Testis (tissue), 2 donors: ENCODE data around the gene MASP2.

Source experiments
- POLR2A ChIP-seq: fragments of 450-650 bp; IDR thresholded peaks from one replicate; pipeline ENCODE4 v1.6.1; 2017; ENCODE audit warnings: antibody characterized with exemption, mild to moderate bottlenecking, moderate library complexity
- TF ChIP-seq, protein P1 (sequence below), 3 experiments: fragments of 450-650 bp in 2 of 3; fragments of 200-600 bp in 1 of 3; sonication (generic) in 1 of 3; IDR thresholded peaks; one replicate each; pipeline ENCODE4 v1.5.1; 2016 to 2019; ENCODE audit warnings: antibody characterized with exemption in 3 of 3, mild to moderate bottlenecking in 2 of 3, moderate library complexity in 1 of 3

DNA sequence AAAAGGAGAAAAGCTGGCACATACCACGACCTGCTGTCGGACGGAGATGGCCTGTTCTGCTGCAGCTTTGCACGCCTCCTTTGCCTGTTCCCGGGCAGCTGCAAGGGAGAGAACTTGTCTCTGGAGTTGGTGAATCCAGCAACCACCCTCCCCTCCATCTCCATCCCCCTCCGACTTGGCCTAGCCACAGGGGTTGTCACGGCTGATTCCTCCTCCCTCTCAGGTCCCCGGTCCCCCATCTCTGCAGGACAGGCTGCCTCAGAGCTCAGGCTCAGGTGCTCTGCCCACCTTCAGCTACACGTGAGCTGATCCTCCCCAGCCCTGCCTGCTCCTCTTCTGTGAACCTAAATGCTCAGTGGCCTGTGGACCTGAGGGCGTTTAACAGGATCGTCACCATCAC is 23.8 kb upstream of the MASP2 start:
- TF ChIP-seq POLR2A = no peak
- TF ChIP-seq, protein P1, sequence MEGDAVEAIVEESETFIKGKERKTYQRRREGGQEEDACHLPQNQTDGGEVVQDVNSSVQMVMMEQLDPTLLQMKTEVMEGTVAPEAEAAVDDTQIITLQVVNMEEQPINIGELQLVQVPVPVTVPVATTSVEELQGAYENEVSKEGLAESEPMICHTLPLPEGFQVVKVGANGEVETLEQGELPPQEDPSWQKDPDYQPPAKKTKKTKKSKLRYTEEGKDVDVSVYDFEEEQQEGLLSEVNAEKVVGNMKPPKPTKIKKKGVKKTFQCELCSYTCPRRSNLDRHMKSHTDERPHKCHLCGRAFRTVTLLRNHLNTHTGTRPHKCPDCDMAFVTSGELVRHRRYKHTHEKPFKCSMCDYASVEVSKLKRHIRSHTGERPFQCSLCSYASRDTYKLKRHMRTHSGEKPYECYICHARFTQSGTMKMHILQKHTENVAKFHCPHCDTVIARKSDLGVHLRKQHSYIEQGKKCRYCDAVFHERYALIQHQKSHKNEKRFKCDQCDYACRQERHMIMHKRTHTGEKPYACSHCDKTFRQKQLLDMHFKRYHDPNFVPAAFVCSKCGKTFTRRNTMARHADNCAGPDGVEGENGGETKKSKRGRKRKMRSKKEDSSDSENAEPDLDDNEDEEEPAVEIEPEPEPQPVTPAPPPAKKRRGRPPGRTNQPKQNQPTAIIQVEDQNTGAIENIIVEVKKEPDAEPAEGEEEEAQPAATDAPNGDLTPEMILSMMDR (IDR thresholded peaks at IDR 0.05) = no peak
